HG02798 (cell line): ENCODE measurements around the gene CTNS.
A peak's percentile ranks its signal among the peaks of the same experiment; 100 is the strongest.

ENCODE experiments used
- ATAC-seq: cut with Tn5 transposase; IDR thresholded peaks from one replicate; pipeline ENCODE4 v1.9.1; 2021; ENCODE audit warnings: mild to moderate bottlenecking; ENCODE audit not compliant: unreplicated experiment, poor library complexity

CTNS gene

DNA sequence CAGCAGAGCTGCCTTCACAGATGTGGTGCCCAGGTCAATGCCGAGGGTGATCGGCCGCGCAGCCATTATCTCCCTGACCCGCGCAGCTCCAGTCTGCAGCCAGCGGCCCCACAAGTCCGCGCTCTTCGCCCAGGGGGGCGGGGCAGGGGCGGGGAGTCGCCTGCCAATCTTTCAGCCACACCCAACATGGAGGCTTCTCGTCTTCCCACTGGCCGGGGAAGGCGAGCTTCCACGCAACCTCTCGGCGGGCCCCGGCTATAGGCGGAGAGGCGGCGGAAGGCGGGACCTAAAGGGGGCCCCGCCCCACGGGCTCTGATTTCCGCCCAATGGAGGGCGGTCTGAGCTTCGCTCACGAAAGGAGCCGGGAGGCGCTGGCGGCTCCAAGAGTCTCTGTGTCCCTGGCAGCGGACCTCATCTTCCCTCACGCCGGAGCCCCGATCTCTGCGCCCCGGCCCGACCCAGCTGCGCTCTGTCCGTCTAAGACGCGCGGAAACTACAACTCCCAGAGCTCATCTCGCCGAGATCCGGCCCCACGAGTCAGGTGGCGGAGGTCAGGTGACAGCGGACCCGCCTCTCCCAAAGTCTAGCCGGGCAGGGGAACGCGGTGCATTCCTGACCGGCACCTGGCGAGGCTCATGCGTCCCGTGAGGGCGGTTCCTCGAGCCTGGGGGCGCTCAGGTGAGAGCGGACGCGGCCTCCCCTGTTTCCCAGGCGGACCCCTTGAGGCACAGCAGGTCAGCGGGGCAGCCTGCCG lies at the start of gene CTNS, which contains the start of gene SHPK:
Gene CTNS, plus strand, starts transcription at position 607 of the 754 bp plus-strand sequence. CDS start 3,447 bp downstream, outside the sequence.
Gene SHPK, minus strand, starts transcription at position 97 of the 754 bp plus-strand sequence. Its CDS starts 31 bp downstream, at position 66.
- ATAC-seq, result peak; percentile 96

DNA sequence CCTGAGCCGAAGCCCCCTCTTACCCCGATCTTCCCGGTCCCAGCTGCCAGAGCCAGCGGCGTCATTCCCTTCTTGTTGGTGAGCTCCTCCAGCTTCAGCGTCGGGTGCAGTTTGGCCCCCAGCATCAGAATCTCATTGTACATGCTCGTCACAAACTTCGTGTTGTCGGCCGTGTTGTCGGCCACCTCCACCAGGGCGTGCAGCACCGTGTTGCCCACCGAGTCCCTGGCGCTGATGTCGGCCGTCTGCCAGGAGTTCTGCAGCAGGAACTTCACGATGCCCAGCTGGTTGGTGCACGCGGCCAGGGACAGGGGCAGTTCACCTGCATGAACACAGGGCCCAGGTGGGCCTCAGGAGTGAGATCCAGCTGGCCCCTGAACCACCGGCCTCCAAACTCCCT lies 46.8 kb upstream of the CTNS start:
- no peak for ATAC-seq

DNA sequence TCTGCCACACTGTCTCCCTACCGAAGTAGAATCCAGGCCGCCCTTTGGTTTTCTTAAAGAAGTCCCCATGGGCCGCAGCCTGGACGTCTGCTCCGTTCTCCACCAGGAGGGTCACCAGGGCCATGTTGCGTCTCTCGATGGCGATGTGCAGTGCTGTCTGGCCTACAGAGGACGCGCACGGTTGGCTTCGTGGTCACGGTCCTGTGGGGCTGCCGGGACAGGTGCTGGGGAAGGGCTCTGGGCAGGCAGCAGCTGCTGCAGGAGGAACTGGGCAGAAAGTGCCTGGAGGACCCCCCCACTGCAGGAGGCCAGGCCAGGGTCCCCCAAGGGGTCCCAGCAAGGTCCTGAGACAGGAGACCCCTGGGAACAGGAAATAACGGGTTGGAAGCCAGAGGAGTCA lies 46.3 kb upstream of the CTNS start:
- ATAC-seq, result no peak

DNA sequence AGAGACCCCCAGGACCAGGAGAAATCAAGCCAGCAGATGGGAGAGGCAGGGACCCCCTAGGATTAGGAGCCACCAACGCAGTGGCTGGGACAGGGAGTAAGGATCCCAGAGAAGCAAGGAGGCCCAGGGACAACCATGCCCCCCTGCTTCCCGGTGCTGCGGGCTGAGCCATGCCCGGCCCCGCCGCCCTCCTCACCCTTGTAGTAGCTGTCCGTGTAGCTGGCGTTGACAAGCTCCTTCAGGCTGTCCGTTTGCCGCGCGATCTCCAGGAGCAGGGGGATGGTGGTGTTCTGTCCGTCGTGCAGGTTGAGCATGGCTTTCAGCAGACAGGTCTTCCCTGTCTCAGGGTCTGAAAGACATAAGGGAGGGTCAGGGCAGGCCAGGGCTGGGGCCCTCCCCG lies 45.8 kb upstream of the CTNS start:
- no peak for ATAC-seq

DNA sequence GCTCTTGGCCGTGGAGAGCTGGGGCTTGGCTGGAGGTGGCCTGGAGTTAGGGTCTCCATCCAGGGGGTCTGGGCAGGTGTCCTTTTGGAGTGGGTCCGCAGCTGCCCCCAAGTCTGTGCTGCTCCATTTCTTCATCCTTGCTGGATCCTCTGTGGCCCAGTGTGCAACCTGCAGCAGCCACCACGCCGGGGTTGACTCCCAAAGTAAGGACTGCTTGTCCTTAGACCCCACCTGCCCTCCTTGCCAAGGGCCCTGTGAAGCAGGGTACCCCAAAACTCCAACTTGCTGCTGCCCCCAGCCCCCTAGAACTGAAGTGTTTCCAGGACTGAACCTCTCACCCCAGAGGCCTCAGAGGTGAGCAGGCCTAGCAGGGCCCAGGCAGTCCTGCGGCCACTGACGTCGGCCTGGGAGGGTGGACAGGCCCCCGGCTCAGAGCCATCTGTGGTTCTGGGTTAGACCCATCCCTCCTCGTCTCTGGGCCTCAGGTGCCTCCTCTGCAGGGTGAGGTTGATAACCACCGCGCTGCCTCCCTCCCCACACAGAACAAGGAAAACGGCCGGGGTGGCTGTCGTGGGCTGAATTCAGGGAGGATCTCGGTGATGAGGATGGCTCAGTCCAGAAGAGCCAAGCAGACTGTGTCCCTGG lies 44.2 kb upstream of the CTNS start:
- no peak for ATAC-seq

DNA sequence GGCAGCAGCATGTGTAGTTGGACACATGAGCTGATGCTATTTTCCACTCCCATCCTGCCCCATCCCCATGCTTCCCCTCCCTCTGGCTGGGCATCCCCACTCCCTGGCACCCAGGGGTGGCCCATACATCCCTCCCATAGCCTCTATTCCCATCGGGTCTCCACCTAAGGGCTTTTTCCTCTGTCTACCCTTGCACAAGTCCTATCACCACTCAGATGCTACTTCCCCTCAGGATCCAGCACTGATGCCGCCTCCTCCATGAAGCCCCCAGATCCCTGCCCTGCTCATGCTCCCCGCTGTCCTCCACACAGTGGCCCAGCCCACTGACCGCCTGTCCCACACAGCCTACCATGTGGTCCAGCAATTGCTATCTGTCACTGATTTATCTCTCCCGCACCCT lies 43.2 kb upstream of the CTNS start:
- ATAC-seq, result no peak

DNA sequence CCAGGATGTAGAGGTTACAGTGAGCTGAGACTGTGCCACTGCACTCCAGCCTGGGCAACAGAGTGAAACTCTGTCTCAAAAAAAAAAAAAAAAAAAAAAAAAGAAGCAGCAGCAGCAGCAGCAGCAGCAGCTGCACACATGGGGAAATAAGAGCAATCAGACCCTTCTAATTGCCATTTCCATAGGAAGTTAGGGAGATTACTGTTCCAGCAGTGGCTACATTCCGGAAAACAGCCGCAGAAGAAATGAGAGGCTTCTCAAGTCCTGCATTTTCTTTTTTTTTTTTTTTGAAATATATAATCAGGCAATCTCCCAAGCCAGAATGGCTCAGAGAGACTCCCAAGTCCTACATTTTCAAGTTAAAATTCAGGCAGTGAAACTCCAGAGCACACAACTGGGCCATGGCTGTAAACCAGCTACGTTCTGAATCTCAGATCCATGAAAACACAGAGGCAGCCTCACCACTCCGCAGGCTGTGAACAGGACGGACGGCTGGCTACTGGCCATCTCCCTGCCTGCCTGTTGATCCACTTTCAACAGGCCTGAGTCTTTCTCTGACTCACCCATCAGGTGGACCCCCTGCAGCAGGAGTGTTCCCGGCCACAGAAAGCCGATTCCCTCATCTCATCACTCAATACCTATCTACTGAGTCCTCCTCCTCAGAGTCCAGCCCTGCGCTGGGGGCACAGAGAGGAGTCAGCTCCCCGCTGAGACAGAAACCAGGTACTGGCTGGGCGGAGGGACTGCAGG lies 42.3 kb upstream of the CTNS start:
- no peak for ATAC-seq

DNA sequence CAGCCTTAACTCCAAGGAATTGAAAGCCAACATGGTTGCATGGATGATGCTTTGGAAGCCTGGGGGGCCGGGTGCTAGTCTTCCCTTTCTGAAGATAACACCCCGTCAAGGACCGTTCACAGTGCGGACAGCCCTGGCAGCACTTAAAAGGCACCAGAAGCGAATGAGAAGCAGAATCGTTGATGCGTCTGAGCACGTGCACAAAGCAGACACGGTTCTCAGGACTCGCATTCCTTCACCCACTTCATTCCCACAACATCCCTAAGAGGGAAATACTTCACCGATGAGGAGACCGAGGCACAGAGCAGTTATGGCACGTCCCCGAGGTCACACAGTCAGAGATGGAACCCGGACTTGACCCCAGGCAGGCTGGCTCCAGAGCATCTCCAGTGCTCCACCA lies 41.6 kb upstream of the CTNS start:
- no peak for ATAC-seq

DNA sequence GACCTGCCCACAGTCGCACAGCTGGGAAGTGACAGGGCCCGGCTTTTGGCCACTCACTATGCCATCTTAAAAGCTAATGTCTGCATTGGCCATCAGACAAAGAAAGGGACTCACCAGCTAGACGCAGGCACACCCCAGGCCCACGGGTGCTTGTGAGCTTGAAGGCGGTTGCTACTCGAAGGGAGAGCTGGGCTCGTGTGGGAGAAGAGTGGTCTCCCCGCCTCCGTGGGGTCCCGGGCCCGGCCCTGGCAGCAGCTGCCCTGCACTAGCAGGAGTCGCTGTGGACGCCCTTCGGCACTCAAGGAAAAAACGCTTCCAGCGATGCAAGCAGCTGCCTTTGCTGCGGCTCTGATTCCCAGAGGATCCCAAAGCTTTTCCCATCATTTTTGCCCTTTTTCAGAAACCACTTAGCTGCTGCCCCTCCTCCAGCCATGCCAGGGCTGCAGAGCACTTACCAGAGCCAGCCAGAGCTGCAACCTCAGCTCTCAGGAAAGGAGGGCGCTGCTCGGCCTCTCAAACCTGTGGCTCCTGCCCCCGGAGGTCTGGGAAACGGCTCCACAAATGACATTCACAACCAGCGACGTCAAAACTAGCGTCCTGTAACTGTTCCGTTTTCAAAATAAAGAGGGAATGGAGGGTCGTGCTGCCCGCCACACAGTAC lies 39.6 kb upstream of the CTNS start:
- ATAC-seq, result no peak

DNA sequence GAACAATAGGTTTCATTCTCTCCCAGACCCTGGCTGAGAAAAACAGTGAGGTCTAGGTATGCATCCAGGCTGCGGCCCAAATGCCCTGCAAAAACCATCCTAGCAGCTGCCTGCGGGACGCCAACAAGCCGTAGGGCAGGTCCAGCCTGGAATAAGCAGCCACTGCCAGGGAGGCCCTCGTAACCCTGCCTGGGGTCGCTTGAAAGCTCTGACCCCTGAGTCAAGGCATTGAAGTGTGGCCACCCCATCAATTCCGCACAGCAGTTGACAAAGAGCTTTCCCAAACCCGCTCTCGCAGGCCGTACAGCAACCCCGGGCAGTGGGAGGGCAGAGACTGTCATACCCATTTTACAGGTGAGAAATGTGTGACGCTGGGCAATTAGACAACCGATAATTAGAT lies 38.5 kb upstream of the CTNS start:
- ATAC-seq, result no peak

DNA sequence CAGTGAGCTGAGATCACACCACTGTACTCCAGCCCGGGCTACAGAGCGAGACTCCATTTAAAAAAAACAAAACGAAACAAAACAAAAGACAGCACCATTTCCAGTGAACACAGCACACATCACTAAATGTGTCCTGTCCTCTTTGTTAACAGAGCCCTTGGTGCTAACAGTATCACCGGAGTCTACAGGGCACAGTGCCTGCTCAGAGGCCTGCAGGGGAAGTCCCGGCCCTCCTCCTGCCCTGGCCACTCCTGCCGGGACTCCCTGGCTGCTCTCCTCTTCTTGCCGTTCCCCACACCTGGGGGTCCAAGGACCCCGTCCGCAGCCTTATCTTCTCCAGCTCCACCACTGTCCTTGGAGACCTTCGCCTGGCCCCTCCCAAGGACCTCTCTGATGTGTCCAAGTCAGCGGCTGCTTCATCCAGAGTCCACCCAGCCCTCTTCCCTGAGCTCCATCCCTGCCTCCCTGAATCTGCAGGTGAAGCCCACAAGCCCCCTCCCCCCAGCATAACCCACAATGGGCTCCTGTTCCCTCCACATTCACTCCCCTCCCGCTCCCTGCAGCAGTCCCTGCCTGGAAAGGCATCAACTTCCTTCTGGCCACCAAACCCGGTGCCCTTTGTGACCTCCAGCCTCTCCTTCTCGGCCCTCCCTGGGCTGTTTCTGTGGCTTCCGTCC lies 35.9 kb upstream of the CTNS start:
- ATAC-seq, result no peak

DNA sequence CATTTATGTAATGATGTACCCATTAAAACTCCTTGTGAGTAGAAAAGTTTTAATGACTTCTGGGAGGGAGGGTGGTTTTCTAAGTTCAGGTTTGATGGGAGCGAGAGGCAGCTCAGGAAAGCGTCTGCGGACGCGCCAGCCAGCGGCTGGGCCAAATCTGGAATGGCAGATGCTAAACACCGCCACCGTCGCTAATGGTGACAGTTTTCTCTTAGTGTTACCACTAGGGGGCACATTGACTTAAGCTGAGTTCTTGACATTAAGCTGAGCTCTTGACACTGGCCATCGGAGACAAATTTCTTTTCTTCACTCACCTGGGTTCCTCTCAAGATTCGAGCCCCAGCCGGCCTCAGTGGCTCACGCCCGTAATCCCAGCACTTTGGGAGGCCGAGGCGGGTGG lies 34.1 kb upstream of the CTNS start:
- no peak for ATAC-seq

DNA sequence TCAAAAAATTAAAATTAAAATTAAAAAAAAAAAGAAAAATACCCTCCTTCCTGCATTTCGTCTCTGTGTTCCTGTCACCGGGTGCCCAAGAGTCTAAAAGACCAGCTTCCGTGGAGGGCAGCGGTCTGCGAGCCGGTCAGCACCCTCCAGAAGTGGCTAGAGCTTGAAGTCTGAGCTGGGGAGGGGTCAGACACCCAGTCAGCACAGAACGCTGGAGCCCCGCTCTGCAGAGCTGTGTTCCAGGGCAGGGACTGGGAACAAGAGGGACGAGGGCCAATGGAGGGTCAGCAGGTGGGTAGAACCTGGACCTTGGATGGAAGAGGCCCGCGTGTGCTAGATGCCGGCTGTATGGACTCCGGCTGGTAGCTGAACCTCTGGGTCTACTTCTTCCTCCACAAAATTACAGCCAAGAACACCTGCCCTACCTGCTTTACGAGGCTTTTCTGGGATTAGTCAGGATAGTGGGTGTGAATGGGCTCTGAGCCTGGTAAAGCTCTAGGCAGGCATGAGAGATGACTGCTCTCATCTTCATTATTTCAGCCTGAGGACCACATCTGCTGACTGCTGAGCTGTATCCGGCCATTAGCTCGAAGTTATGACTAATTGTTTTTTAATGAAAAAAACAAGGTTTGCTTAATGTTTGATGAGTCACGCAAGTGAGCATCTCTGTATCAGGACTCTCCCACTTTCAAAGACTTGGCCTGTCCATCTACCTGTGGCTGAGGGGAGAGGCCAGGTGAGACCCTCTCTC lies 33.3 kb upstream of the CTNS start:
- ATAC-seq, result no peak

DNA sequence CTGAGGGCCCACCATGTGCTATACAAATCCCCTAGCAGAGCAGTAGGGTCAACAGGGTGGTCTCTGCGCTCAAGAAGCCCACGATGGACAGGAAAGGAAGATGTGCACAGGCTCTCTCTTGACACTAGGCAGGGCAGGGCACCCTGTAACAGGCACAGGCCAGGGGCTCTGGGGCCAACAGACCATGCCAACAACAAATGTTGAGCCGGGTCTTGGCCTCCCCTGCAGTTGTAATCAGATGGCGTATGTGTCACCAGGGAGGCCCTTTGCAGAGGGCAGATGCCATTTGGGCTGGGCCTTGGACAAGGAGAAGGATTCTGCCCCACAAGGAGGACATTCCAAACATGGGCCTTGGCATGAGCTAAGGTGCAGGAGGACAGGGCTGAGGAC lies 32.7 kb upstream of the CTNS start:
- ATAC-seq, result no peak

DNA sequence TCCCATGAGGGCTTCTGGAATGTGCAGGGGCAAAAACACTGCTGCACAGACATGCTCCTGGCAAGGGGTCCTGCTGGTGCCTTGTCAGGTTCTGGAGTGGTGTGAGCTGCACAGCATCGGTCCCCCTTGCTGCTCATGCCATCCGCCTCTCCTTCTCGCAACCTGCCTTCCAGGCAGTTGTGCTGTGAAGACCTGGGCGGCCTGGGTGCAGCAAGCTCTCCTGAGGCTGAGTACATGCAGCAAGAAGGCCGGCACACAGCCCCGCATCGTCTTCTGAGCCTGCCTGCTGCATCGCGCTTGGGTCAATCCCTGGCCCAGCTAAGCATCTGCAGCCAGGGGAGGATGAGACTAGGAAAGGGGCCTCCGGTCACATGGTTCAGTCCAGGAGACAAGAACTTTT lies 26.9 kb upstream of the CTNS start:
- no peak for ATAC-seq

DNA sequence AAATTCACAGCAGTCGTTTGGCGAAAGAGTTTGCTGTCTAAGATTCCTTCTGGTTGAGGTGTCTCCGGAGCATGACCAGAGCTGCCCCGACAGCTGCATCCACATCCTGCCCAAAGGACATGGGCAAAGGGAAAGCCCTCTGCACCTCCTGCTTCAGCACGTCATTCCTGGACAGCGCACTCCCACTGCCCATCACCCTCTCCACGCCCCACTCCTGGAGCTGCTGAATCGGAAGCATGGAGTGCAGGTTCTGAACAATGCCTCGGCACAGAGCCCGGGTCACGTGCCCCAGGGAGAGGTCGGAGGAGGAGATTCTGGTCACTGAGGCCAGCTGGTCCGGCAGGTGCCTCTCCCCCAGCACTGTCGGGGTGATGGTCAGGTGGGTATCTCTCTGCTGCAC lies 26.0 kb upstream of the CTNS start:
- no peak for ATAC-seq

DNA sequence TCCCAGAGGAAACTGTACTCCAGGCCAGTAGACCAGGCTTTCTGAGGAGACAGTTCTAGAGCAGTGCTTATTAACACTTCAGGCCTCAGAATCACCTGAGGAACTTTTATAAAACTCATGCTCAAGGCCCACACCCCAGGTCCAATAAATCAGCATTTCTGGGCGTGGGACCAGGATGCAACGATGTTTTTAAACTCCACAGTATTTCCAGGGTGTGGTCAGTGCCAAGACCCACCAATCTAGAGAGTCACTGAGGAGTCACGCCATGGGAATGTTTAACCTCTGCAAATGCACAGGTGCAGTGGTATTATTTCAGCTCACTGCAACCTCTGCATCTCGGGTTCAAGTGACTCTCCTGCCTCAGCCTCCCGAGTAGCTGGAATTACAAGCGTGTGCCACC lies 23.4 kb upstream of the CTNS start:
- ATAC-seq, result no peak

DNA sequence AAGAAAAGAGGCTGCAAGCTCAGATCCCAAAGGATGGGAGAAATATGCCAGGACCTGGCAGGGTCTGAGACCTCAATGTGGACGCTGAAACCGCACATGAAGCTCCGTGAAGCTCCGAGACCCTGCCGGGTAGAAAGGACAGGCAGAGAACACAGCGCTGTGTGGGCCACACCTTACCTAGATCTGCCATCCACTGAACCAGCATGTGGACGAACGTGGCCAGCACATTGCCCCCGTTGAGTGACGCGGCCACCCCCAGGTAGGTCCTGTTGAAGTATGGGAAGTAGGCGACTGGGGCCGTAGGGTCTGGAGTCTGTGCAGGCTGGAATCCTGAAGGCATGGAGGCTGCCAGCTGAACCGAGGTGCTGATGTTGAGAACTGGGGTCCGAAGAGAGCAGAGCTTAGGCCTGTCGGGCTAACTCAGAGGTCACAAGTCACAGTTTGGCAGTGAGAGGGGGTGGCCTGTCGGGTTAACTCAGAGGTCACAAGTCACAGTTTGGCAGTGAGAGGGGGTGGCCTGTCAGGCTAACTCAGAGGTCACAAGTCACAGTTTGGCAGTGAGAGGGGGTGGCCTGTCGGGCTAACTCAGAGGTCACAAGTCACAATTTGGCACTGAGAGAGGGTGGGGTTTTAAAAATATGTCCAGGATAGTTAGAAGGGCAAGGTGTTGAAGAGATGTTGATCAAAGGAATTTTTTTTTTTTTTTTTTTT lies 21.2 kb upstream of the CTNS start:
- no peak for ATAC-seq

DNA sequence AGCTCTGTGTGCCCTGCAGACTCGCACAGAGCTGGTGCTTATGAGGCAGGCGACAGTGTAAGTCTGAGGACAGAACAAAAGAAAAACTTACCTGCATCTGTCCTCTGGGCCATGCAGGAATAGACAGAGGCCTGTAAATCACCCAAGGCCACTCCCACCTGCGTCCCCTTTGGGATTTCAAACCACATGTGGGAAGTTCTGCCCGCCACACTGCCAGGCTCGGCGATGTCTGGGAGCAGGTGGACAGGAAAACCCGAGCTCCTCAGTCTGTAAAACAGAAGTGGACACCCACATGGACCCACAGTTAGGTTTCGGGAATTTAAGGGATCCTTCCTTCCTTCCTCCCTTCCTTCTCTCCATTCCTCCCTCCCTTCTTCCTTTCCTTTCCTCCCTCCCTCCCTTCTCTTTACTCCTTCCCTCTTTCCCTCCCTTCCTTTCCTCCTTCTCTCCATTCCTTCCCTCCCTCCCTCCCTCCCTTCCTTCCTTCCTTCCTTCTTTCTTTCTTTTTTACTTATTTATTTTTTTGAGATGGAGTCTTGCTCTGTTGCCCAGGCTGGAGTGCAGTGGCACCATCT lies 15.3 kb upstream of the CTNS start:
- ATAC-seq, result no peak
